ENCODE data around the gene THSD4.

The THSD4 gene

DNA sequence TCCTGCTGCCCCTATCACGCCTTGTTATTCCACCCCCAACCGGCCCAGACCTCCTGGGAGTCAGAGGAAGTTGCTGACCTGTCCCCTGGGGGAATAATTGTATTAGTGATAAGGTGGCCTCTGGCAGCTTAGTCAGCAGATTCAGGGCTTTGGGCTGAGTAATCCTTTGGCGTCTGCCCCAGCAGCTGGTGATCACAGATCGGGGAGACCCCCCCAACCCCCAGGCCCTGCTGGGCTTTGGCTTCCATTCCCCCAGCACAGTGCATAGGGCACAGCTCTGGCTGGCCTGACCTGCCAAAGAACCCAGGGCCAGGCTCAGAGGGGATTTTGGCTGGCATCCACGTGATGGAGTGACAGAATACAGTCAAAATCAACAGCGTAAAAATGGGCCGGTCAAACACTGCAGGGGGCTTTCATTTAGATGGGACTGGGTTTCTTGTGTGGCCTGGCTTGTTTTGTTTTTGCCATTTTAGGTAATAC, 691.2 kb downstream of the THSD4 start:
- Histone ChIP-seq H3K27ac (peak overlapping the region; percentile 35), H3K4me3 (ENCODE audit: low read depth, low read length) (peak overlapping the region; percentile 15), H3K27me3 (ENCODE audit: insufficient read depth, low read depth, severe bottlenecking) (peaks cover 10% of the 10 kb centered on the region), H3K9me3 (ENCODE audit: severe bottlenecking) (no peaks in the 10 kb centered on the region), H3K36me3 (no peaks in the 10 kb centered on the region)
- DNase-seq = peak; percentile 79
- TF ChIP-seq, protein P1, sequence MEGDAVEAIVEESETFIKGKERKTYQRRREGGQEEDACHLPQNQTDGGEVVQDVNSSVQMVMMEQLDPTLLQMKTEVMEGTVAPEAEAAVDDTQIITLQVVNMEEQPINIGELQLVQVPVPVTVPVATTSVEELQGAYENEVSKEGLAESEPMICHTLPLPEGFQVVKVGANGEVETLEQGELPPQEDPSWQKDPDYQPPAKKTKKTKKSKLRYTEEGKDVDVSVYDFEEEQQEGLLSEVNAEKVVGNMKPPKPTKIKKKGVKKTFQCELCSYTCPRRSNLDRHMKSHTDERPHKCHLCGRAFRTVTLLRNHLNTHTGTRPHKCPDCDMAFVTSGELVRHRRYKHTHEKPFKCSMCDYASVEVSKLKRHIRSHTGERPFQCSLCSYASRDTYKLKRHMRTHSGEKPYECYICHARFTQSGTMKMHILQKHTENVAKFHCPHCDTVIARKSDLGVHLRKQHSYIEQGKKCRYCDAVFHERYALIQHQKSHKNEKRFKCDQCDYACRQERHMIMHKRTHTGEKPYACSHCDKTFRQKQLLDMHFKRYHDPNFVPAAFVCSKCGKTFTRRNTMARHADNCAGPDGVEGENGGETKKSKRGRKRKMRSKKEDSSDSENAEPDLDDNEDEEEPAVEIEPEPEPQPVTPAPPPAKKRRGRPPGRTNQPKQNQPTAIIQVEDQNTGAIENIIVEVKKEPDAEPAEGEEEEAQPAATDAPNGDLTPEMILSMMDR (IDR thresholded peaks at IDR 0.05; ENCODE audit: low read depth, low read length) = no peak

DNA sequence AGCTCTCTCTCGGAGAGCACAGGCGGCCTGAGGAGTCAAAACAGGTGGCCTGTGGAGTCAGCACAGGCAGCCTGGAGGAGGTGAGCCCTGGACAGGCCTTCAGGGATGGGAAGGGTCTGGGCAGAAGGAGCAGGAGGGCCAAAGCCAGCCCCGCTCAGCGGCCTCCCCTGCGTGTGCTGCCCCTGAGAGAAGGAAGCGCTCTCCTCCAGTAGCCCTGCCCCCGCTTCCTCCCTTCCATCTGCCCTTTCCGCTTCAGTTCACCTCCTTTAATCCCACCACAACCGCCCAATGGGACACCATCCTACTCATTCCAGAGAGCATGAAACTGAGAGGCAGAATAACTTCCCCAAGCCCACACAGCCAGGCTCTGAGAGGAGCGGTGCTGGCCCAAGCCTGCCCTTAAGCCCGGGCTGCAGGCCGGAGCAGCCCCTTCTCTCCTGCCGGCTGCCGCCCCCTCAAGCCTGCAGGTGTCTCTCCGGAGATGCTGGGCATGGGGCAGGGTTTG, 691.9 kb downstream of the THSD4 start:
- Histone ChIP-seq H3K4me3 (ENCODE audit: low read depth, low read length) (peak overlapping the region; percentile 15), H3K9me3 (ENCODE audit: severe bottlenecking) (no peaks in the 10 kb centered on the region), H3K36me3 (no peaks in the 10 kb centered on the region), H3K27me3 (ENCODE audit: insufficient read depth, low read depth, severe bottlenecking) (peaks cover 10% of the 10 kb centered on the region), H3K27ac (peak overlapping the region; percentile 35)
- DNase-seq = peak; percentile 87
- TF ChIP-seq, protein P1 (IDR thresholded peaks at IDR 0.05; ENCODE audit: low read depth, low read length) = no peak

DNA sequence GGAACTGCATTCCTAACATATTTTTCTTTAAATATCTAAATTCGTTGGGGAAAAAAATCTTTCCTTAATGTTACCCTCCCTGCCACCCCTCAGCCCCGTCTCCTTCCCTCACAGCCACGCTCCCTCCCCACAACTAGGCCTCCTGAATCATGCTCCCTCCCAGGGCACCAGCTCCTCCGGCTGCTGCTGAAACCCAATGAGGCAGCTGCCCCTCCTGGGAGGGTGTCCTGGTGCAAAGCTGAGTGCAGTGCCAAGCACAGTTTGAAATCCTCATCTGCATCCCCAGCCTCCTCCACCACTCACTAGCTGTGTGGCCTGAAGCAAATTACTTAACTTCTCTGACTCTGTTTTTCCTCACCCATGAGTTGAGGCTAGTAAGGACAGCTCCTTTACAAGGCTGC, 692.4 kb downstream of the THSD4 start:
- Histone ChIP-seq H3K27me3 (ENCODE audit: insufficient read depth, low read depth, severe bottlenecking) (peaks cover 10% of the 10 kb centered on the region), H3K36me3 (no peaks in the 10 kb centered on the region)

DNA sequence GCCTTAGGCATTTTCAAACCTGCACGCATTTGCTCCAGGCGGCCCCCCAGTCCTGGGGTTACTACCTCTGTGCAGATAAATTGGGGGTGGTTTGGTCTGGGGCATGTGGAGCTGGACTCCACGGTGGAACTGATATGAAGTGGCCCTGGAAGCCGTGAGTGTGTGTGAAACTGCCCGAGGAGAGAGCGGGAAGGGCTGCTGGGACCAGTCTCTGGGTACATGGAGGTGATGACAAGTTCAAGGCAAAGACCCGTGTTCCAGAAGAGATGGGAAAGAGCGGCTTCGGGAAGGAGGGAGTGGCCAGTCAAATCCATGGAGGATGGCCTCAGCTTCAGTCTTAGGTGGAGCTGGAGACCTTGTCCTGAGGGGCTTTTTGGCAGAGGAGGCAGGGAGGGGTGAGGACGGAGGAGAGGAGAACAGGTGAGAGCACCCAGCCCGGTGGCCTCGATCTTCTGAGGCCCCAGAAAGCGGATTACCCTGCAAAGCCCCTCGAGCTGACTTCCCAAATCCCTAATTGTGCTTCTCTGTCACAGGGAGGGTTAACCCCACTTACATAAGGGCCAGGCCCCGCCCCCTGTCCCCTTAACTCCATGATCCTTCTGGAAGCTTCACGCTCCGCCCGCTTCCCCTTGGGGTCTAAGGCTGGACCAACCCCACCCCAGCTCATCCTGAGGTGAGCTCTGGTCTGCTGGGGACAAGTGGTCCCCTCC, 693.2 kb downstream of the THSD4 start:
- H3K4me3 ChIP-seq (ENCODE audit: low read depth, low read length) = no peak overlapping the region
- no peak overlapping the region for H3K27ac ChIP-seq
- DNase-seq = no peak
- no peaks in the 10 kb centered on the region for H3K36me3 ChIP-seq
- TF ChIP-seq, protein P1 (IDR thresholded peaks at IDR 0.05; ENCODE audit: low read depth, low read length) = no peak
- peaks cover 10% of the 10 kb centered on the region for H3K27me3 ChIP-seq (ENCODE audit: insufficient read depth, low read depth, severe bottlenecking)
- no peaks in the 10 kb centered on the region for H3K9me3 ChIP-seq (ENCODE audit: severe bottlenecking)

More for the DNA sequence above, 692.4 kb downstream of the THSD4 start:
- DNase-seq = no peak
- TF ChIP-seq, protein P1 (IDR thresholded peaks at IDR 0.05; ENCODE audit: low read depth, low read length) = no peak
- H3K4me3 ChIP-seq (ENCODE audit: low read depth, low read length) = no peak overlapping the region
- H3K27ac ChIP-seq = no peak overlapping the region
- H3K9me3 ChIP-seq (ENCODE audit: severe bottlenecking) = no peaks in the 10 kb centered on the region

DNA sequence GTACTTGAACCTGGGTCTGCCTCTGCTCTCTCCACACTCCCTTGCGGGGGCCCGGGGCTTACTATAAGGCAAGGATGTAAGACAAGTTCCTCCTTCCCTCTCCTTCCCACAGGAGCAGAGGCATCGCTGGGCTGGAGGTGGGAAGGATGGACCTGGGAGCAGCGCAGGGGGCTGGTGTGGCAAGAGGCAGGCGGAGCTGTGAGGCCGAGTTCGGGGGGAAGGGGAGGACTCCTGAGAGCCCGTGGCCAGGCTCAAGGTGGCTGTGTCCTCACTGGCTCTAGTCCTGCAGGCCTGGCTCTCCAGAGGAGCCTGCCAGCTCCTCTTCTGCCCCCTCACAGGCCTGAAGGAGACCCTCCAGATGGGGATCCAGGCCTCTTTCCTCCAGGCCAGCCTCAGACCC, 694.1 kb downstream of the THSD4 start:
- Histone ChIP-seq H3K9me3 (ENCODE audit: severe bottlenecking) (no peaks in the 10 kb centered on the region), H3K27ac (no peak overlapping the region), H3K4me3 (ENCODE audit: low read depth, low read length) (no peak overlapping the region), H3K36me3 (no peaks in the 10 kb centered on the region), H3K27me3 (ENCODE audit: insufficient read depth, low read depth, severe bottlenecking) (peaks cover 10% of the 10 kb centered on the region)
- DNase-seq = no peak
- TF ChIP-seq, protein P1 (IDR thresholded peaks at IDR 0.05; ENCODE audit: low read depth, low read length) = no peak
